Measurements from ENCODE around the gene CIPC. TPM values are rescaled to one million over a fixed set of nuclear protein-coding genes. Genes with fewer than 3 reads are reported as not detected.

CIPC gene
- total RNA-seq, 1 donor from 2014 or later: 70.3 TPM

GRCh38 chr14:77113644-77114043, 15.6 kb downstream of the CIPC start:
- Histone ChIP-seq H3K9me3 (replicated peaks) (no peaks in the 10 kb centered on the region), H3K4me3 (peak overlapping the region; percentile 6), H3K27ac (replicated peaks) (peak overlapping the region; percentile 83), H3K27me3 (ENCODE audit: low read depth) (no peaks in the 10 kb centered on the region), H3K36me3 (peaks cover 78% of the 10 kb centered on the region), H3K4me1 (peaks cover 71% of the 10 kb centered on the region)
- peak; percentile 64 for DNase-seq
- intact Hi-C loops (cut with micrococcal nuclease): no loop called here
- peak; percentile 49 for TF ChIP-seq CTCF (IDR thresholded peaks at IDR 0.05; ENCODE audit: borderline replicate concordance)

GRCh38 chr14:77114609-77115008, 16.6 kb downstream of the CIPC start:
- Histone ChIP-seq H3K4me1 (peaks cover 65% of the 10 kb centered on the region), H3K27ac (replicated peaks) (peak overlapping the region; percentile 83), H3K4me3 (no peak overlapping the region), H3K27me3 (ENCODE audit: low read depth) (no peaks in the 10 kb centered on the region), H3K9me3 (replicated peaks) (no peaks in the 10 kb centered on the region), H3K36me3 (peaks cover 71% of the 10 kb centered on the region)
- intact Hi-C loops (cut with micrococcal nuclease): no loop called here
- no peak for DNase-seq
- TF ChIP-seq CTCF (IDR thresholded peaks at IDR 0.05; ENCODE audit: borderline replicate concordance): no peak

- no peaks in the 10 kb centered on the region for H3K9me3 ChIP-seq (replicated peaks)
- H3K4me3 ChIP-seq: no peak overlapping the region
- intact Hi-C loops (cut with micrococcal nuclease): no loop called here
- no peak for DNase-seq
- H3K36me3 ChIP-seq: peaks cover 60% of the 10 kb centered on the region
- no peaks in the 10 kb centered on the region for H3K27me3 ChIP-seq (ENCODE audit: low read depth)
- no peak for TF ChIP-seq CTCF (IDR thresholded peaks at IDR 0.05; ENCODE audit: borderline replicate concordance)
- H3K27ac ChIP-seq (replicated peaks): peak overlapping the region; percentile 21
- H3K4me1 ChIP-seq: peaks cover 63% of the 10 kb centered on the region
These were observed 18.2 kb downstream of the CIPC start for GRCh38 chr14:77116172-77116817.

GRCh38 chr14:77119851-77120250, 21.8 kb downstream of the CIPC start:
- Histone ChIP-seq H3K4me1 (peaks cover 73% of the 10 kb centered on the region), H3K27ac (replicated peaks) (peak overlapping the region; percentile 79)
- intact Hi-C loops (cut with micrococcal nuclease): no loop called here

More at GRCh38 chr14:77119851-77120250, 21.8 kb downstream of the CIPC start:
- no peak for DNase-seq
- Histone ChIP-seq H3K4me3 (no peak overlapping the region), H3K27me3 (ENCODE audit: low read depth) (no peaks in the 10 kb centered on the region), H3K9me3 (replicated peaks) (no peaks in the 10 kb centered on the region), H3K36me3 (peaks cover 28% of the 10 kb centered on the region)
- TF ChIP-seq CTCF (IDR thresholded peaks at IDR 0.05; ENCODE audit: borderline replicate concordance): no peak

Data from left ventricle myocardium inferior (tissue), 1 donor.